Loucy (cell line): ENCODE results near the gene GPC2.

ENCODE experiments used
- CTCF ChIP-seq: fragments of 200-600 bp; sonication (generic); conservative IDR thresholded peaks from 2 replicates; pipeline ENCODE4 v1.5.1; 2014; ENCODE audit warnings: mild to moderate bottlenecking, antibody characterized with exemption, low read length
- EZH2phosphoT487 ChIP-seq: fragments of 200-600 bp; IDR thresholded peaks from 2 replicates; pipeline ENCODE4 v1.6.1; 2018; ENCODE audit warnings: antibody characterized with exemption, mild to moderate bottlenecking, moderate library complexity, borderline replicate concordance

GRCh38 chr7:100142461-100142860 lies 34.7 kb downstream of the GPC2 start:
- TF ChIP-seq CTCF (no peak), EZH2phosphoT487 (no peak)
